K562 (cell line): ENCODE measurements around the gene SLC38A10. TPM values are rescaled to one million over a fixed set of nuclear protein-coding genes. Genes with fewer than 3 reads are reported as not detected.

Experiments used
- ATAC-seq: fragments of 200-7000 bp; cut with Tn5 transposase; 3 replicates; pipeline ENCODE4 v1.9.1; 2020; ENCODE audit warnings: moderate library complexity
- BruUV-seq: library from RNA; stranded (reverse); fragments of 400-500 nt; replicated peaks from 2 replicates; lab custom pipeline; 2021; lab: Mats Ljungman, UMichigan
- CTCF ChIA-PET: fragments of 300-600 bp; formaldehyde crosslinking; extraction: SDS; loops from one replicate; lab custom pipeline; 2021; ENCODE audit warnings: low intra/inter-chr PET ratio; lab: Yijun Ruan, JAX
- POLR2A ChIA-PET: fragments of 300-600, 350-650 bp; sonication (Branson Sonifier 250); formaldehyde crosslinking; extraction: SDS; loops from one replicate; lab custom pipeline; 2021; ENCODE audit warnings: antibody characterized with exemption, inconsistent platforms; lab: Yijun Ruan, JAX
- DNase-seq, 4 experiments: peaks; one replicate each; pipeline versions ENCODE4 v3.0.0 to v3.0.0-alpha.2; 2011 to 2018; ENCODE audit warnings: low spot score in 3 of 4, mixed read lengths in 3 of 4; ENCODE audit errors: extremely low read depth in 1 of 4
- FAIRE-seq: peaks from 2 replicates; lab custom pipeline; 2011; peaks lifted over from hg19 to GRCh38; lab: Jason Lieb, UNC
- H2AFZ ChIP-seq: 2 replicates; pipeline ENCODE4 v1.6.0; 2011; ENCODE audit warnings: low read depth, low read length, control low read depth, inconsistent platforms
- H3K27ac ChIP-seq: fragments of 200-600 bp; 3 replicates; pipeline ENCODE4 v1.8.0; 2011; ENCODE audit warnings: low read depth, mild to moderate bottlenecking, control low read depth, inconsistent platforms, low read length, moderate library complexity, mixed read lengths; ENCODE audit errors: extremely low read depth
- H3K27me3 ChIP-seq, 2 experiments: fragments of 300-600 bp in 1 of 2; 2 replicates in 1 of 2; 3 replicates in 1 of 2; pipeline versions ENCODE4 v1.6.0 to v1.8.0; 2011; ENCODE audit warnings: inconsistent platforms in 2 of 2, low read length in 2 of 2, mild to moderate bottlenecking in 1 of 2, mixed read lengths in 1 of 2, moderate library complexity in 1 of 2; ENCODE audit not compliant: control insufficient read depth in 2 of 2, insufficient read depth in 2 of 2
- H3K36me3 ChIP-seq: fragments of 300-600 bp; 3 replicates; pipeline ENCODE4 v1.8.0; 2011; ENCODE audit warnings: mild to moderate bottlenecking, low read length, inconsistent platforms; ENCODE audit not compliant: control insufficient read depth, insufficient read depth
- H3K4me1 ChIP-seq, 2 experiments: fragments of 200-600 bp in 1 of 2; replicated peaks in 1 of 2; 2 replicates in 1 of 2; 3 replicates in 1 of 2; pipeline versions ENCODE4 v1.5.1 to v1.8.0; 2011; ENCODE audit warnings: inconsistent platforms in 2 of 2, low read length in 2 of 2, mild to moderate bottlenecking in 1 of 2, mixed read lengths in 1 of 2, moderate library complexity in 1 of 2; ENCODE audit not compliant: control insufficient read depth in 2 of 2, insufficient read depth in 2 of 2
- H3K4me2 ChIP-seq: 2 replicates; pipeline ENCODE4 v1.6.1; 2011; ENCODE audit warnings: low read length, control low read depth, inconsistent platforms, mixed read lengths; ENCODE audit not compliant: insufficient read depth
- H3K4me3 ChIP-seq: fragments of 200-600 bp; sonication (generic), shearing (Covaris generic); 2 replicates; pipeline ENCODE4 v1.5.1; 2016; ENCODE audit warnings: control low read depth, inconsistent platforms
- H3K79me2 ChIP-seq: fragments of 200-600 bp; 3 replicates; pipeline ENCODE4 v1.8.0; 2011; ENCODE audit warnings: low read length, inconsistent platforms; ENCODE audit not compliant: control insufficient read depth, insufficient read depth
- H3K9ac ChIP-seq, 2 experiments: 2 replicates each; pipeline versions ENCODE4 v1.6.0 to v1.6.1; 2011; ENCODE audit warnings: low read depth in 2 of 2, low read length in 2 of 2, control low read depth in 1 of 2, inconsistent platforms in 1 of 2, mild to moderate bottlenecking in 1 of 2, mixed read lengths in 1 of 2; ENCODE audit not compliant: insufficient read depth in 1 of 2
- H3K9me1 ChIP-seq: one replicate; pipeline ENCODE4 v1.6.0; 2011; ENCODE audit warnings: inconsistent platforms, mild to moderate bottlenecking, low read length, moderate library complexity; ENCODE audit not compliant: control insufficient read depth, insufficient read depth
- H3K9me3 ChIP-seq: replicated peaks from 2 replicates; pipeline ENCODE4 v1.5.1; 2011; ENCODE audit warnings: low read depth, low read length, inconsistent platforms; ENCODE audit not compliant: control insufficient read depth, insufficient read depth
- H4K20me1 ChIP-seq: replicated peaks from 2 replicates; pipeline ENCODE4 v1.6.1; 2011; ENCODE audit warnings: low read length, inconsistent platforms, mixed read lengths; ENCODE audit not compliant: control insufficient read depth, insufficient read depth
- BCOR ChIP-seq: fragments of 450-650 bp; IDR thresholded peaks from 2 replicates; pipeline ENCODE4 v1.6.1; 2016
- CREB1 ChIP-seq, 2 experiments: sonication (generic) in 1 of 2; formaldehyde crosslinking in 1 of 2; IDR thresholded peaks; 2 replicates each; pipeline versions ENCODE4 v1.6.1 to v1.8.0; 2012 to 2022; ENCODE audit warnings: inconsistent platforms in 1 of 2, mild to moderate bottlenecking in 1 of 2, missing genetic modification reagents in 1 of 2, moderate library complexity in 1 of 2
- PHF8 ChIP-seq: fragments of 200-600 bp; sonication (generic); IDR thresholded peaks from 2 replicates; pipeline ENCODE4 v1.6.1; 2012; ENCODE audit warnings: mixed run types, mild to moderate bottlenecking, inconsistent platforms, low read length, moderate library complexity, borderline replicate concordance
- PRPF4 ChIP-seq: fragments of 200-400 bp; formaldehyde crosslinking; IDR thresholded peaks from one replicate; pipeline ENCODE4 v1.6.1; 2017; ENCODE audit warnings: low read length, low read depth, mild to moderate bottlenecking; ENCODE audit not compliant: insufficient read depth, poor library complexity, severe bottlenecking
- SMAD2 ChIP-seq: fragments of 150-350 bp; IDR thresholded peaks from 2 replicates; pipeline ENCODE4 v1.6.1; 2014; ENCODE audit warnings: low read depth, mild to moderate bottlenecking, low read length
- SRSF7 ChIP-seq: fragments of 200-400 bp; formaldehyde crosslinking; optimal IDR thresholded peaks from 2 replicates; pipeline ENCODE3; 2017; ENCODE audit warnings: mild to moderate bottlenecking, low read depth, low read length
- TFAP4 ChIP-seq: sonication (generic); formaldehyde crosslinking; IDR thresholded peaks from 2 replicates; pipeline ENCODE4 v1.8.0; 2022; ENCODE audit warnings: missing genetic modification reagents, mild to moderate bottlenecking, moderate library complexity, borderline replicate concordance
- ZNF586 ChIP-seq: fragments of 450-650 bp; formaldehyde crosslinking; conservative IDR thresholded peaks from 2 replicates; pipeline ENCODE4 v1.4.0; 2020; ENCODE audit warnings: mild to moderate bottlenecking, moderate library complexity
- WGBS: fragments of 100-300 bp; shearing (Covaris generic); methylation state at CpG from one replicate; pipeline ENCODE4 v1.1.6; 2016; ENCODE audit warnings: low coverage, mixed read lengths; ENCODE audit not compliant: insufficient coverage; ENCODE audit errors: missing lambda C conversion rate; 5-methylcytosine and 5-hydroxymethylcytosine counted together
- in situ Hi-C: fragments of 300-500 bp; cut with MboI; formaldehyde crosslinking; loops from 4 replicates; pipeline ENCODE4 v1.15.0; 2018; ENCODE audit warnings: inconsistent platforms, mixed read lengths
- intact Hi-C: fragments of 100-400 bp; cut with micrococcal nuclease; formaldehyde crosslinking; loops from 2 replicates; pipeline ENCODE4 v1.14.2; 2022
- polyA plus RNA-seq, 8 experiments: library from polyadenylated mRNA; depleted of rRNA in 4 of 8; stranded (reverse) in 5 of 8; unstranded in 3 of 8; fragments of >200 nt; fragmentation: Nextera tagmentation in 2 of 8; fragmentation: Illumina TruSeq in 1 of 8; extraction: Ambion mirVana in 2 of 8; extraction: Trizol in 1 of 8; gene quantifications; 2 replicates each; pipeline versions ENCODE4 v1.2.1 to v1.2.3, GENCODE V29; 2011 to 2014; ENCODE audit warnings: inconsistent platforms in 1 of 8, missing spikeins in 1 of 8
- total RNA-seq, 7 experiments: library from RNA; depleted of rRNA in 6 of 7; stranded (reverse); fragments of >200 nt in 6 of 7; fragmentation: Illumina TruSeq in 2 of 7; extraction: Trizol in 2 of 7; gene quantifications; 2 replicates each; pipeline versions ENCODE4 v1.2.1 to v1.2.3, GENCODE V29; 2011 to 2021; ENCODE audit warnings: low replicate concordance in 1 of 7
- TF ChIP-seq, protein P1 (sequence below), 3 experiments: IDR thresholded peaks in 2 of 3; conservative IDR thresholded peaks in 1 of 3; 2 replicates each; pipeline ENCODE4 v1.5.1; 2011 to 2012; ENCODE audit warnings: low read length in 3 of 3, mild to moderate bottlenecking in 3 of 3, control low read depth in 2 of 3, improper control_type of control experiment in 1 of 3, inconsistent platforms in 1 of 3, low read depth in 1 of 3, mixed read lengths in 1 of 3, moderate library complexity in 1 of 3; ENCODE audit not compliant: insufficient read depth in 2 of 3

Gene SLC38A10
- total and polyA plus RNA-seq, 9 of the 15 experiments (the other 6 are each of a cell fraction or from before 2014, with no cell fraction given) = 0.45 to 54.2 (median 13.8) TPM

GRCh38 chr17:81330884-81331245 is 35.8 kb upstream of the SLC38A10 start:
- POLR2A ChIA-PET = interaction anchor here (0.5 to 1.0 kb wide), 4 partner anchors 11 to 111 kb away, joined by 3 to 4 read pairs (median 3); no protein-coding TSS in a partner anchor
- TF ChIP-seq SMAD2 = no peak
- no peak for TF ChIP-seq BCOR
- peaks cover 6 to 16% of the 10 kb centered on the region in 2 experiments; a peak in 3 of 5 replicates for H3K27me3 ChIP-seq
- H3K4me1 ChIP-seq = peaks cover 14 to 75% of the 10 kb centered on the region in 2 experiments
- no peak overlapping the region for H2AFZ ChIP-seq
- DNase-seq (no peak), FAIRE-seq (no peak), ATAC-seq (no peak)
- CTCF ChIA-PET = no interaction called here
- no TSS peak for BruUV-seq
- peak overlapping the region in 1 of 2 experiments; percentile 71; a peak in 2 of 4 replicates for H3K9ac ChIP-seq
- H3K9me1 ChIP-seq = no peaks in the 10 kb centered on the region
- no peak overlapping the region for H3K4me3 ChIP-seq
- 60% methylated on average over 3 of the region's 10 CpGs for WGBS
- H4K20me1 ChIP-seq = 0 out of 2 replicates have a peak, but pooled peaks cover 4% of the 10 kb centered on the region
- in situ Hi-C loops = no loop called here
- no peaks in the 10 kb centered on the region for H3K79me2 ChIP-seq
- H3K36me3 ChIP-seq = no peaks in the 10 kb centered on the region
- no peak overlapping the region for H3K4me2 ChIP-seq
- no peak overlapping the region for H3K27ac ChIP-seq
- intact Hi-C loops = no loop called here
- no peaks in the 10 kb centered on the region for H3K9me3 ChIP-seq

- no TSS peak for BruUV-seq
- Histone ChIP-seq H3K4me3 (no peak overlapping the region), H3K9me1 (no peaks in the 10 kb centered on the region), H2AFZ (peak overlapping the region; percentile 43), H3K27me3 (peaks cover 6 to 16% of the 10 kb centered on the region in 2 experiments; a peak in 3 of 5 replicates), H3K4me2 (no peak overlapping the region), H3K79me2 (no peaks in the 10 kb centered on the region), H3K9me3 (no peaks in the 10 kb centered on the region), H3K9ac (peak overlapping the region; percentile 19 to 79; a peak in 3 of 4 replicates), H3K4me1 (peaks cover 14 to 76% of the 10 kb centered on the region in 2 experiments), H4K20me1 (0 out of 2 replicates have a peak, but pooled peaks cover 3% of the 10 kb centered on the region), H3K27ac (no peak overlapping the region), H3K36me3 (no peaks in the 10 kb centered on the region)
- ChIA-PET CTCF (no interaction called here), POLR2A (interaction anchor here (0.5 to 1.2 kb wide), 6 partner anchors 12 to 111 kb away, joined by 3 to 4 read pairs (median 4); no protein-coding TSS in a partner anchor)
- DNase-seq = no peak
- FAIRE-seq = peak; percentile 26
- intact Hi-C loops = no loop called here
- peak; percentile 33 for ATAC-seq
- in situ Hi-C loops = no loop called here
- 56% methylated on average over 17 of the region's 23 CpGs for WGBS
- no peak for TF ChIP-seq ZNF586 (CRISPR knock-in tag)
- TF ChIP-seq SRSF7 = no peak
- TF ChIP-seq PHF8 = peak; percentile 24; the same call in 1 of the 2 replicates
- TF ChIP-seq CREB1 (IDR thresholded peaks at IDR 0.05) = no peak
- 0 out of 2 replicates have a peak, but pooled peaks have one; percentile 34 for TF ChIP-seq CREB1 (CRISPR knock-in tag; IDR thresholded peaks at IDR 0.05)
- TF ChIP-seq TFAP4 (CRISPR knock-in tag) = peak; percentile 12; the same call in 1 of the 2 replicates
- TF ChIP-seq, protein P1, sequence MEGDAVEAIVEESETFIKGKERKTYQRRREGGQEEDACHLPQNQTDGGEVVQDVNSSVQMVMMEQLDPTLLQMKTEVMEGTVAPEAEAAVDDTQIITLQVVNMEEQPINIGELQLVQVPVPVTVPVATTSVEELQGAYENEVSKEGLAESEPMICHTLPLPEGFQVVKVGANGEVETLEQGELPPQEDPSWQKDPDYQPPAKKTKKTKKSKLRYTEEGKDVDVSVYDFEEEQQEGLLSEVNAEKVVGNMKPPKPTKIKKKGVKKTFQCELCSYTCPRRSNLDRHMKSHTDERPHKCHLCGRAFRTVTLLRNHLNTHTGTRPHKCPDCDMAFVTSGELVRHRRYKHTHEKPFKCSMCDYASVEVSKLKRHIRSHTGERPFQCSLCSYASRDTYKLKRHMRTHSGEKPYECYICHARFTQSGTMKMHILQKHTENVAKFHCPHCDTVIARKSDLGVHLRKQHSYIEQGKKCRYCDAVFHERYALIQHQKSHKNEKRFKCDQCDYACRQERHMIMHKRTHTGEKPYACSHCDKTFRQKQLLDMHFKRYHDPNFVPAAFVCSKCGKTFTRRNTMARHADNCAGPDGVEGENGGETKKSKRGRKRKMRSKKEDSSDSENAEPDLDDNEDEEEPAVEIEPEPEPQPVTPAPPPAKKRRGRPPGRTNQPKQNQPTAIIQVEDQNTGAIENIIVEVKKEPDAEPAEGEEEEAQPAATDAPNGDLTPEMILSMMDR (IDR thresholded peaks at IDR 0.05 in 2 of 3, conservative IDR thresholded peaks at IDR 0.05 in 1 of 3; ENCODE audit: insufficient read depth in 2 of 3, low read depth in 1 of 3, low read length in 3 of 3) = peak in 2 of 3 experiments; percentile 26 to 31; a peak in 2 of 6 replicates
- TF ChIP-seq PRPF4 = no peak
Measured at GRCh38 chr17:81329927-81330883, 35.1 kb upstream of the SLC38A10 start.
